GM18526 (cell line): ENCODE results near the gene TMEM178B.

Experiments
- POLR2A ChIP-seq: IDR thresholded peaks from 3 replicates; pipeline ENCODE4 v1.6.1; 2011; ENCODE audit not compliant: insufficient read length; ENCODE audit errors: extremely low read depth

Gene TMEM178B

GRCh38 chr7:141072548-141073172, 1.2 kb upstream of the TMEM178B start:
- no peak for TF ChIP-seq POLR2A

- no peak for TF ChIP-seq POLR2A
Measured at GRCh38 chr7:141073173-141073640, 657 bp upstream of the TMEM178B start.

GRCh38 chr7:141074162-141074991, 513 bp downstream of the TMEM178B start:
- no peak for TF ChIP-seq POLR2A

GRCh38 chr7:141074997-141075396, 1.1 kb downstream of the TMEM178B start:
- no peak for TF ChIP-seq POLR2A

GRCh38 chr7:141076377-141076776, 2.5 kb downstream of the TMEM178B start:
- no peak for TF ChIP-seq POLR2A

GRCh38 chr7:141079219-141079618, 5.4 kb downstream of the TMEM178B start:
- no peak for TF ChIP-seq POLR2A

GRCh38 chr7:141094336-141095070, 20.6 kb downstream of the TMEM178B start:
- no peak for TF ChIP-seq POLR2A

- no peak for TF ChIP-seq POLR2A
Measured at GRCh38 chr7:141097430-141097829, 23.6 kb downstream of the TMEM178B start.

- TF ChIP-seq POLR2A, result no peak
Measured at GRCh38 chr7:141102436-141102835, 28.6 kb downstream of the TMEM178B start.

- TF ChIP-seq POLR2A, result no peak
Measured at GRCh38 chr7:141103847-141104429, 30.1 kb downstream of the TMEM178B start.

GRCh38 chr7:141113131-141113530, 39.3 kb downstream of the TMEM178B start:
- TF ChIP-seq POLR2A, result no peak

- TF ChIP-seq POLR2A, result no peak
Measured at GRCh38 chr7:141114029-141114664, 40.3 kb downstream of the TMEM178B start.

GRCh38 chr7:141115965-141116364, 42.1 kb downstream of the TMEM178B start:
- no peak for TF ChIP-seq POLR2A

GRCh38 chr7:141118767-141119166, 44.9 kb downstream of the TMEM178B start:
- no peak for TF ChIP-seq POLR2A

GRCh38 chr7:141119187-141119586, 45.3 kb downstream of the TMEM178B start:
- no peak for TF ChIP-seq POLR2A
